ENCODE results near the gene HIVEP3. TPM values are rescaled to one million over a fixed set of nuclear protein-coding genes. Genes with fewer than 3 reads are reported as not detected.

Gene HIVEP3
- total RNA-seq, 2 donors from 2014 or later, result 3.4 to 4.0 TPM

- Histone ChIP-seq H3K4me3 (no peak overlapping the region), H3K36me3 (replicated peaks in 1 of 2; ENCODE audit: insufficient read depth in 1 of 2, low read depth in 2 of 2) (no peaks in the 10 kb centered on the region), H3K27ac (no peak overlapping the region), H3K4me1 (no peaks in the 10 kb centered on the region), H3K27me3 (no peaks in the 10 kb centered on the region), H3K9me3 (no peaks in the 10 kb centered on the region)
- intact Hi-C loops (cut with DNase I), result no loop called here
- WGBS, 2 donors, result 71 to 85% methylated on average over 1 of the region's 1 CpG
- ATAC-seq (no peak), DNase-seq (no peak)
- TF ChIP-seq CTCF (IDR thresholded peaks at IDR 0.05), result no peak
- no peak for TF ChIP-seq POLR2A (IDR thresholded peaks at IDR 0.05)
Measured at GRCh38 chr1:41722184-41722583, 196.5 kb downstream of the HIVEP3 start.

- Histone ChIP-seq H3K4me1 (no peaks in the 10 kb centered on the region), H3K36me3 (replicated peaks in 1 of 2; ENCODE audit: insufficient read depth in 1 of 2, low read depth in 2 of 2) (no peaks in the 10 kb centered on the region), H3K9me3 (no peaks in the 10 kb centered on the region), H3K4me3 (no peak overlapping the region), H3K27me3 (no peaks in the 10 kb centered on the region), H3K27ac (no peak overlapping the region)
- 90 to 93% methylated on average over 12 of the region's 12 CpGs for WGBS, 2 donors
- TF ChIP-seq CTCF (IDR thresholded peaks at IDR 0.05), result no peak
- TF ChIP-seq POLR2A (IDR thresholded peaks at IDR 0.05), result no peak
- DNase-seq (no peak), ATAC-seq (no peak)
- intact Hi-C loops (cut with DNase I), result no loop called here
Measured at GRCh38 chr1:41720861-41721410, 197.8 kb downstream of the HIVEP3 start.

GRCh38 chr1:41719590-41719989 lies 199.1 kb downstream of the HIVEP3 start:
- Histone ChIP-seq H3K36me3 (replicated peaks in 1 of 2; ENCODE audit: insufficient read depth in 1 of 2, low read depth in 2 of 2) (no peaks in the 10 kb centered on the region), H3K9me3 (no peaks in the 10 kb centered on the region), H3K4me3 (no peak overlapping the region), H3K4me1 (no peaks in the 10 kb centered on the region), H3K27me3 (no peaks in the 10 kb centered on the region), H3K27ac (no peak overlapping the region)
- intact Hi-C loops (cut with DNase I), result no loop called here
- WGBS, 2 donors, result 87 to 88% methylated on average over 4 to 5 of the region's 5 CpGs
- no peak for DNase-seq
- ATAC-seq, result no peak
- TF ChIP-seq CTCF (IDR thresholded peaks at IDR 0.05) (no peak), POLR2A (IDR thresholded peaks at IDR 0.05) (no peak)

GRCh38 chr1:41719128-41719527 lies 199.6 kb downstream of the HIVEP3 start:
- no peak for DNase-seq
- intact Hi-C loops (cut with DNase I), result no loop called here
- H3K27me3 ChIP-seq, result no peaks in the 10 kb centered on the region
- H3K4me1 ChIP-seq, result no peaks in the 10 kb centered on the region
- WGBS, 2 donors, result 86 to 95% methylated on average over 1 of the region's 1 CpG
- no peak overlapping the region for H3K27ac ChIP-seq
- TF ChIP-seq POLR2A (IDR thresholded peaks at IDR 0.05) (no peak), CTCF (IDR thresholded peaks at IDR 0.05) (no peak)
- H3K36me3 ChIP-seq (replicated peaks in 1 of 2; ENCODE audit: insufficient read depth in 1 of 2, low read depth in 2 of 2), result no peaks in the 10 kb centered on the region
- ATAC-seq, result no peak
- no peak overlapping the region for H3K4me3 ChIP-seq
- no peaks in the 10 kb centered on the region for H3K9me3 ChIP-seq

DNA sequence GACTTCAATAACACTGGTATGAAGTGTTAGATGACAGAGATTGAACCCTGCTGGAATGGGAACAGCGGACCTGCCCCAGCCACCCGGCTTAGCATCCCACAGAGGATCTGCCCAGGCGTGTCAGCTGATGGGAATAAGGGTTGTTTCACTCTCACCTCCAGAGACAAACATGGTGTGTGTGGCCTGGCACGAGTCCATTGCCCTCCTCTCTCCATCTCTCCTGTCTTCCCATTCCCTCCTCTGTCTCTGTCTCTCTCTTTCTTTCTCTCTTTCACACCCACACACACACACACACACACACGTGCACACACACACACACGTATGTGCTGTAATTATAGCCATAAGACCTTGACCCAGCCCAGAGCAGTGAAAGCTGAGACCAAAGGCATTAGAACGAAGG lies 200.2 kb downstream of the HIVEP3 start:
- H3K4me3 ChIP-seq, result no peak overlapping the region
- TF ChIP-seq CTCF (IDR thresholded peaks at IDR 0.05) (no peak), POLR2A (IDR thresholded peaks at IDR 0.05) (no peak)
- DNase-seq, result no peak
- H3K9me3 ChIP-seq, result no peaks in the 10 kb centered on the region
- no peaks in the 10 kb centered on the region for H3K36me3 ChIP-seq (replicated peaks in 1 of 2; ENCODE audit: insufficient read depth in 1 of 2, low read depth in 2 of 2)
- H3K27ac ChIP-seq, result no peak overlapping the region
- no peak for ATAC-seq
- no peaks in the 10 kb centered on the region for H3K27me3 ChIP-seq
- H3K4me1 ChIP-seq, result no peaks in the 10 kb centered on the region
- 78 to 89% methylated on average over 7 of the region's 7 CpGs for WGBS, 2 donors
- intact Hi-C loops (cut with DNase I), result no loop called here

Data from body of pancreas (tissue), 4 donors.